Activated CD8-positive, alpha-beta T cell treated with anti-CD3 and anti-CD28 coated beads for 36 hours (primary cell): ENCODE measurements around the gene PROM1. TPM values are rescaled to one million over a fixed set of nuclear protein-coding genes. Genes with fewer than 3 reads are reported as not detected.

Source experiments
- ATAC-seq: fragments of 200-7000 bp; cut with Tn5 transposase; one replicate; pipeline ENCODE4 v1.10.0; 2021; ENCODE audit warnings: mild to moderate bottlenecking, moderate library complexity
- CTCF ChIA-PET: fragments of 350-600 bp; sonication (Branson Sonifier 250); formaldehyde crosslinking; loops from one replicate; lab custom pipeline; 2021; ENCODE audit warnings: antibody characterized with exemption; lab: Charles Lee
- POLR2A ChIA-PET: fragments of 350-600 bp; sonication (Branson Sonifier 250); formaldehyde crosslinking; loops from one replicate; lab custom pipeline; 2021; ENCODE audit warnings: antibody characterized with exemption; lab: Charles Lee
- DNase-seq: peaks from one replicate; pipeline ENCODE4 v3.0.0-alpha.2; 2020
- H3K27ac Mint-ChIP-seq: one replicate; pipeline ENCODE4 v1.8.0; 2021; ENCODE audit warnings: mild to moderate bottlenecking, mixed read lengths
- H3K27me3 Mint-ChIP-seq: one replicate; pipeline ENCODE4 v1.8.0; 2021; ENCODE audit warnings: mixed read lengths
- H3K36me3 Mint-ChIP-seq: one replicate; pipeline ENCODE4 v1.8.0; 2021; ENCODE audit warnings: low read depth, mixed read lengths
- H3K4me1 Mint-ChIP-seq: one replicate; pipeline ENCODE4 v1.8.0; 2021; ENCODE audit warnings: low read depth, mixed read lengths
- H3K4me3 Mint-ChIP-seq: one replicate; pipeline ENCODE4 v1.8.0; 2021; ENCODE audit warnings: mild to moderate bottlenecking, moderate library complexity, mixed read lengths
- H3K9me3 Mint-ChIP-seq: one replicate; pipeline ENCODE4 v1.8.0; 2021; ENCODE audit warnings: mixed read lengths
- intact Hi-C: fragments of 100-400 bp; cut with micrococcal nuclease; formaldehyde crosslinking; loops from one replicate; pipeline ENCODE4 v1.10.0; 2022
- total RNA-seq, 2 experiments: library from RNA; stranded (reverse); gene quantifications; one replicate each; pipeline ENCODE4 v1.2.3, GENCODE V29; 2021
- TF ChIP-seq, protein P1 (sequence below): fragments of 200-600 bp; IDR thresholded peaks from one replicate; pipeline ENCODE4 v1.8.0; 2022; ENCODE audit warnings: antibody characterized with exemption, mild to moderate bottlenecking

PROM1 gene
- total RNA-seq, 2 experiments from 2014 or later, result 0.22 TPM; not detected in 1

DNA sequence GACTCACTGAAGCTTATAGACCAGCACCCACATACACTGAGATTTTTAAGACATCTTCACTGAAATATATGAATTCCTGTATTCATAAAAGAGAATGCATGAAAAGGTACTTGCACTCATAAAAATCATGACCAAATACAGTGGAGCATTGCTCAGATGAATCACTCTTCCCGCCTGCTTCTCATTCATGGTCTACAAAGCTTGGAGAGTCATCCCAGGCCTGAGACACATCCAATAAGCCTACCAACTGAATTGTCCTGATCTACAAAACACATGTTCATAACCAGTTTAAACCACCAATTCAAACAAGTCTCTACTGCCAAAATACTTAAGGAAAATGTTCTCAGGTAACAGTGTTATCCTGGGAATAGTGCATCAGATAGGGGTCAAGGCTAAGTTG lies 38.1 kb downstream of the PROM1 start:
- no peak overlapping the region for H3K4me3 Mint-ChIP-seq
- H3K36me3 Mint-ChIP-seq, result no peaks in the 10 kb centered on the region
- TF ChIP-seq, protein P1, sequence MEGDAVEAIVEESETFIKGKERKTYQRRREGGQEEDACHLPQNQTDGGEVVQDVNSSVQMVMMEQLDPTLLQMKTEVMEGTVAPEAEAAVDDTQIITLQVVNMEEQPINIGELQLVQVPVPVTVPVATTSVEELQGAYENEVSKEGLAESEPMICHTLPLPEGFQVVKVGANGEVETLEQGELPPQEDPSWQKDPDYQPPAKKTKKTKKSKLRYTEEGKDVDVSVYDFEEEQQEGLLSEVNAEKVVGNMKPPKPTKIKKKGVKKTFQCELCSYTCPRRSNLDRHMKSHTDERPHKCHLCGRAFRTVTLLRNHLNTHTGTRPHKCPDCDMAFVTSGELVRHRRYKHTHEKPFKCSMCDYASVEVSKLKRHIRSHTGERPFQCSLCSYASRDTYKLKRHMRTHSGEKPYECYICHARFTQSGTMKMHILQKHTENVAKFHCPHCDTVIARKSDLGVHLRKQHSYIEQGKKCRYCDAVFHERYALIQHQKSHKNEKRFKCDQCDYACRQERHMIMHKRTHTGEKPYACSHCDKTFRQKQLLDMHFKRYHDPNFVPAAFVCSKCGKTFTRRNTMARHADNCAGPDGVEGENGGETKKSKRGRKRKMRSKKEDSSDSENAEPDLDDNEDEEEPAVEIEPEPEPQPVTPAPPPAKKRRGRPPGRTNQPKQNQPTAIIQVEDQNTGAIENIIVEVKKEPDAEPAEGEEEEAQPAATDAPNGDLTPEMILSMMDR, result no peak
- DNase-seq (no peak), ATAC-seq (no peak)
- no peaks in the 10 kb centered on the region for H3K4me1 Mint-ChIP-seq
- H3K9me3 Mint-ChIP-seq, result no peaks in the 10 kb centered on the region
- peaks cover 2% of the 10 kb centered on the region for H3K27me3 Mint-ChIP-seq
- no peak overlapping the region for H3K27ac Mint-ChIP-seq
- POLR2A ChIA-PET, result no interaction called here
- intact Hi-C loops, result no loop called here
- CTCF ChIA-PET, result no interaction called here

DNA sequence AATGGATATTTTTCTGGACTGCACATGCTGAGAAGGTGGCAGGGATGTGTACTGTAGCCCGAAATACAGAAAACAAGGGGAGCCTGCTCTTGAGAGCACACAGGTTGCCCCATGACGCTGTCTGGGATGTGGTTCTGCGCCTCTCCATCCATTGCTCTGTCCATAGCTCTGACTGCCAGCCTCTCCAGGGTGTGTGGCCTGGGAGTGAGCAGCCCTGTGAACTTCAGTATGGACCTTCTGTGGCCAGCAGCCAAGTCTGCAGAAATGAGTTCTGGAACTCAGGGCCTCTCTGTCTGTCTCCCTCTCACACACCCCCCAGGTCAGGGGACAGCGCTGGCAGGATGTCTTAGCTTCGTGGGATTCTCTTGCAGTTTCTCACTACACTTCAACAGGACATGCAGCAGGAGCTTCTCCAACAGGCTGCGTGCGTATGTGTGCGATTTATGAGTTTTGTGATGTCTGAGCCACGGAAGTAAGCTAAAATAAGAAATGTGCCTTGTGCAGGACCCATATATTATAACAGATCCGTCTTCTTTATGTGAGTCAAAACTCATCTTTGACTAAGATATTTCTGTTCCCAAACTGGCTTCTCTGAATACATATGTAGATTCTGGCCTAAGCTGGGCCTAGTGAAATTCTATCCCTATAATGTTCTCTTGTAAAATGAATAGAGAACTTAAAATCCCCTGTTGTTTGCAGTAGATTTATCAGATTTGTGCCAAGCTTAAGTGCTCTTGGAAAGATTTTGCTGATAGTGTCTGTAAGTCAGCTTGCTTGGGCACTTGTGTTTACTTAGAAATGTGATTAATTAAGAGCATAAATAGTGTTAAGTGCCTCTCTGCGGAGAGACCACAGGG lies 40.0 kb downstream of the PROM1 start:
- TF ChIP-seq, protein P1, result no peak
- no peak for DNase-seq
- ChIA-PET POLR2A (interaction anchor here (0.6 kb wide), 1 partner anchor 1444 kb away, joined by 3 read pairs; no protein-coding TSS in a partner anchor), CTCF (no interaction called here)
- no peak overlapping the region for H3K27ac Mint-ChIP-seq
- ATAC-seq, result no peak
- H3K36me3 Mint-ChIP-seq, result no peaks in the 10 kb centered on the region
- H3K9me3 Mint-ChIP-seq, result no peaks in the 10 kb centered on the region
- H3K27me3 Mint-ChIP-seq, result peaks cover 2% of the 10 kb centered on the region
- intact Hi-C loops, result no loop called here
- H3K4me1 Mint-ChIP-seq, result no peaks in the 10 kb centered on the region
- no peak overlapping the region for H3K4me3 Mint-ChIP-seq

GRCh38 chr4:16039139-16039538 lies 44.7 kb downstream of the PROM1 start:
- Mint-ChIP-seq H3K36me3 (no peaks in the 10 kb centered on the region), H3K27ac (no peak overlapping the region), H3K4me1 (no peaks in the 10 kb centered on the region), H3K4me3 (no peak overlapping the region), H3K9me3 (no peaks in the 10 kb centered on the region), H3K27me3 (peaks cover 2% of the 10 kb centered on the region)
- POLR2A ChIA-PET, result no interaction called here
- no peak for ATAC-seq
- TF ChIP-seq, protein P1, result no peak
- intact Hi-C loops, result no loop called here
- no peak for DNase-seq
- CTCF ChIA-PET, result no interaction called here

DNA sequence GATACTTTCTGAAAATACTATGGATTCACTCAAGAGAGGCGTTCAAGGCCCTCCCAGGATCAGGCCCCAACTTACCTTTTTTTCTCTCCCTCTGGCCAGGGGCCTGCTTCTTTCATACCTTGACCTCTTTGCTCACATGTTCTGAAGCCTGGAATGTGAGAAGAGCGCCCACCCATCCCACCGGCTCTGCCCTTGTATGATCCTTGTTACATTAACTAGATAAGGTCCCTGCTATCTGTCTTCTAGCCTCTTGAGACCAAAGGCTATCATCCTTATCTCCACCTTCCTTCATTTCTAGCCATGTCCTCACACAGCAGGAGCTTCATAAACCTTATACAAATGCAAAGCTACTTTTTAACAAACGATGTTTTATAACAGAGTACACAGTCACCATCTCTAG lies 45.9 kb downstream of the PROM1 start:
- POLR2A ChIA-PET, result no interaction called here
- no peaks in the 10 kb centered on the region for H3K36me3 Mint-ChIP-seq
- H3K27me3 Mint-ChIP-seq, result peaks cover 2% of the 10 kb centered on the region
- no peaks in the 10 kb centered on the region for H3K4me1 Mint-ChIP-seq
- ATAC-seq (no peak), DNase-seq (no peak)
- no peak overlapping the region for H3K4me3 Mint-ChIP-seq
- TF ChIP-seq, protein P1, result no peak
- H3K27ac Mint-ChIP-seq, result no peak overlapping the region
- intact Hi-C loops, result no loop called here
- H3K9me3 Mint-ChIP-seq, result no peaks in the 10 kb centered on the region
- CTCF ChIA-PET, result interaction anchor here (0.8 kb wide), 1 partner anchor 8 kb away, joined by 3 read pairs; no protein-coding TSS in a partner anchor

DNA sequence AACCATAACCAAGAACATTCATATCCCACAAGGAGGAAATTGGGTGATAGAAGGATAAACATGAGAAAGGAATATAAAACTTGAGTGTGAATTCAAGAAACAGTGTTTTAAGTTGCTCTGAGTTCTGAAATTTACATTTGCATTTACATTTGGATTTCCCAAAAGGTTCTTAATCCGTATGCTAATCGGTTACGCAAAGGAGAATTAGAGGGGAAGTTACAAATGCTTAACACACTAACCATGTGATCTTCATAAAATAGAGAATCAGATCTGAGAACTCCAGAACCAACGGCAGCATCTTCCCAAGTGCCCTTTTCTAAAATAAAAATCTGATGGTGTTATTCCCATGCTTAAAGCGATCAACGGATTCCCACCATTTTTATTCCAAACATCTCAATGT lies 48.0 kb downstream of the PROM1 start:
- CTCF ChIA-PET, result interaction anchor here (0.7 kb wide), 1 partner anchor 231 kb away, joined by 3 read pairs; no protein-coding TSS in a partner anchor
- intact Hi-C loops, result no loop called here
- POLR2A ChIA-PET, result no interaction called here
- no peaks in the 10 kb centered on the region for H3K36me3 Mint-ChIP-seq
- TF ChIP-seq, protein P1, result no peak
- DNase-seq (no peak), ATAC-seq (no peak)
- no peak overlapping the region for H3K4me3 Mint-ChIP-seq
- no peaks in the 10 kb centered on the region for H3K4me1 Mint-ChIP-seq
- H3K9me3 Mint-ChIP-seq, result no peaks in the 10 kb centered on the region
- H3K27ac Mint-ChIP-seq, result no peak overlapping the region
- peaks cover under 1% of the 10 kb centered on the region for H3K27me3 Mint-ChIP-seq
